Measurements from ENCODE around the gene YWHAQ.

Gene YWHAQ

DNA sequence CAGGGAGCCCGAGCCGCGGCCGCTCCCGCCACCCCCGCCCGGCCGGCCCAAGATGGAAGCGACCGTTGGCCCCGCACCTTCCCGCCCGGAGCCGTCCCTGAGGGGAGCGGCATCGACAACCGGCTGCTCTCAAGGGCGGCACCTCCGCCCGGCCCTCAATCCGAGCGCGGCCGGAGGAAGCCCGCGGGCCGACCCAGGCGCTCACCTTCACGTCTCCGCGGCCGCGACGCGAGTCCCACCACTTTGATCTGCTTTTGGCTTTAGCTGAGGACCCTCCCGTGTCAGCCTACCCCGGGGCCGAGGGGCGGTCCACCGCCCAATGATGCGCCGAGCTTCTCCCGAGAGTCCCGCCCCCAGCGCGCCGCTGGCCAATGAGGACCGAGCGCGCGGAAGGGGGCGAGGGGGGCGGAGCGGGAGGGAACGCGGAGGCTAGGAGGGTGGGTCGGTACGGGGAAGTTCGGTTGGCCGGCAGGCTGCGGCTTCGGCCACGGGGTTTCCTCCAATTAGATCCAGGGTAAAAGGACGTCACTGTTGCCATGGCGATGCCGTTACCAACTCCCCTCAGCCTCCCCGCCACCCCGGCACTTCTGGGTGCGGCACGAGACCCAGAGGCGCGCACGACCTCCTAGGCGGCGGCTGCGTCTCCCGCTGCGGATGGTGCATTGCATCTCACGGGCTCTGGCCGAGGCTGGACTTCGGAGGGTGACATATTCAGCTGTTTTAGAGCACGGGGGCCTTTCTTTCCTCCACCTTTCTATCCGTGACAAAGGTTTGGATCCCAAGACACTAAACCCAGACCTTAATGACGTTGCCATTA lies at the start of gene YWHAQ:
TSS of gene YWHAQ (minus strand) at position 262 of the 817 bp plus-strand sequence. CDS start 545 bp downstream, outside the sequence.
- peak within 1 kb of the TSS; percentile 95 for H3K27ac ChIP-seq
- TF ChIP-seq ZFX (IDR thresholded peaks at IDR 0.05; ENCODE audit: borderline replicate concordance) (no peak), CTCF (IDR thresholded peaks at IDR 0.05) (no peak)

GRCh38 chr2:9680082-9680481 lies 49.3 kb upstream of the YWHAQ start:
- H3K27ac ChIP-seq: no peak overlapping the region
- TF ChIP-seq ZFX (IDR thresholded peaks at IDR 0.05; ENCODE audit: borderline replicate concordance) (no peak), CTCF (IDR thresholded peaks at IDR 0.05) (no peak)

GRCh38 chr2:9679218-9679617 lies 48.4 kb upstream of the YWHAQ start:
- no peak overlapping the region for H3K27ac ChIP-seq
- TF ChIP-seq CTCF (IDR thresholded peaks at IDR 0.05) (no peak), ZFX (IDR thresholded peaks at IDR 0.05; ENCODE audit: borderline replicate concordance) (no peak)

- H3K27ac ChIP-seq: no peak overlapping the region
- no peak for TF ChIP-seq CTCF (IDR thresholded peaks at IDR 0.05)
- no peak for TF ChIP-seq ZFX (IDR thresholded peaks at IDR 0.05; ENCODE audit: borderline replicate concordance)
Observed at GRCh38 chr2:9678544-9678943, 47.7 kb upstream of the YWHAQ start.

DNA sequence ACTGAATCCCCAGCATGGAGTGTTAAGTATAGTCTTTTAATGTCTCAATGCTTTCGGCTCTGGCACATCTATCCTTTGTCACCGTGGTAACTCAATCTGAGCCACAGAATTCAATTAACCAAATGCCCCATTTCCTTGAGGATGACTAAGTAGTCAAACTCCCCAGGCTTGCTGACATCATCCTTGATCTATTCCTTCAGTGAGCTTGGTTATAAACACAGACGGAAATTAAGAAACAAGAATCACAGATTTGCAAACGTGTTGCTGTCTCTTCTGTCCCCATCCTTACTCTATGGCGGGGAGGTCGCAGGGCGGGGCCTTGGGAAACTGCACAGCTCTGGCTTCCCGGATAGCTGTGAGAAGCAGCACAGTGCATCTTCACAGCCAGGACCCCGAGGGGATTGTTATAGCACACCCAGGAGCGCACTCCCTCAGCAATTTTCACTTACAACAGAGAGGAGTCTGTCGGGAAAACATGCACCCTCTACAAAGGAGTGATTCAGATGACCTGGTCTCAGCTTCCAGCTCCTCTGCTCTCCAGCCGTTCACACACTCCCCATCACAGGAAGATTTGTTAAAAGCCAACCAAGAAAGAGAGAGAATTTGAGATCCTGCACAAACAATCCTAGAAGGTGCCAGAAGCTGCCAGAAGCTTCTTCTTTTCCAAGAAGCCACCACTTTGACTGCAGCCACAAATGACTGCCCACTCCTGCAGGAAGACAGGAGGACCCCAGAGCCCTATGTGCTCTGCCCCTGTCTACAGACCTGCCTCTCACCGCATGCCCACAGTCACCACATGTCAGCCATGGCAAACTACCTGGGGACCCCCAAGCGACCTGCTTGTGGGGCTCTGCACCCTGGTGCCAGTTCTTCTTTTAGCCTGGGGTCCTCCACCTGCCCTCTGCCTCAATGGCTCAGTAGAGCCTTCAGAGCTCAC lies 44.9 kb upstream of the YWHAQ start:
- no peak overlapping the region for H3K27ac ChIP-seq
- TF ChIP-seq CTCF (IDR thresholded peaks at IDR 0.05) (no peak), ZFX (IDR thresholded peaks at IDR 0.05; ENCODE audit: borderline replicate concordance) (no peak)

GRCh38 chr2:9674891-9675414 lies 44.2 kb upstream of the YWHAQ start:
- H3K27ac ChIP-seq: no peak overlapping the region
- TF ChIP-seq CTCF (IDR thresholded peaks at IDR 0.05) (no peak), ZFX (IDR thresholded peaks at IDR 0.05; ENCODE audit: borderline replicate concordance) (no peak)

All from 22Rv1 (cell line).